Sigmoid colon (tissue), 7 donors: ENCODE results near the gene TPPP3. TPM values are rescaled to one million over a fixed set of nuclear protein-coding genes. Genes with fewer than 3 reads are reported as not detected.

ENCODE experiments used
- DNase-seq: peaks from one replicate; pipeline ENCODE4 v3.0.0-alpha.2; 2019
- H3K27ac ChIP-seq, 4 donors: fragments of 200-600 bp; sonication (generic); one replicate each; pipeline ENCODE4 v1.5.1; 2016 to 2019; ENCODE audit warnings: mild to moderate bottlenecking in 1 of 4
- H3K27me3 ChIP-seq, 3 donors: fragments of 200-600 bp; sonication (generic); one replicate each; pipeline ENCODE4 v1.5.1; 2019; ENCODE audit warnings: mild to moderate bottlenecking in 1 of 3
- H3K36me3 ChIP-seq, 4 donors: fragments of 200-600 bp; sonication (generic); one replicate each; pipeline ENCODE4 v1.5.1; 2016 to 2019
- H3K4me1 ChIP-seq, 4 donors: fragments of 200-600 bp; sonication (generic); one replicate each; pipeline ENCODE4 v1.5.1; 2017 to 2019
- H3K4me3 ChIP-seq, 4 donors: fragments of 200-600 bp; sonication (generic); one replicate each; pipeline ENCODE4 v1.5.1; 2017 to 2019; ENCODE audit warnings: mild to moderate bottlenecking in 2 of 4, moderate library complexity in 1 of 4
- H3K9me3 ChIP-seq, 4 donors: fragments of 200-600 bp in 3 of 4; sonication (generic) in 3 of 4; one replicate each; pipeline versions ENCODE4 v1.5.1 to v1.6.1; 2013 to 2019
- EP300 ChIP-seq, 4 donors: sonication (generic); formaldehyde crosslinking; IDR thresholded peaks; one replicate each; pipeline ENCODE4 v1.6.1; 2017; ENCODE audit warnings: antibody characterized with exemption in 4 of 4
- POLR2A ChIP-seq, 2 donors: fragments of 450-650 bp; IDR thresholded peaks; one replicate each; pipeline ENCODE4 v1.6.1; 2016; ENCODE audit warnings: antibody characterized with exemption in 2 of 2, mild to moderate bottlenecking in 2 of 2, moderate library complexity in 2 of 2
- POLR2AphosphoS5 ChIP-seq, 4 donors: sonication (generic); formaldehyde crosslinking; IDR thresholded peaks; one replicate each; pipeline ENCODE4 v1.6.1; 2017; ENCODE audit warnings: antibody characterized with exemption in 4 of 4
- WGBS, 2 donors: extraction: QIAGEN DNeasy Blood & Tissue Kit; methylation state at CpG; one replicate each; pipeline ENCODE4 v1.1.7; 2013; 5-methylcytosine and 5-hydroxymethylcytosine counted together
- intact Hi-C: fragments of 100-400 bp; cut with DNase I; formaldehyde crosslinking; loops from one replicate; pipeline ENCODE4 v1.15.1; 2023
- polyA plus RNA-seq, 3 donors: library from polyadenylated mRNA; stranded (reverse); fragments of 200-250 nt; gene quantifications; one replicate each; pipeline ENCODE4 v1.2.3, GENCODE V29; 2013
- total RNA-seq, 4 donors: library from RNA; depleted of rRNA; stranded (reverse); fragments of >200 nt; gene quantifications; one replicate each; pipeline ENCODE4 v1.1.0, GENCODE V29; 2016
- TF ChIP-seq, protein P1 (sequence below), 4 experiments: fragments of 450-650 bp in 3 of 4; fragments of 200-600 bp in 1 of 4; IDR thresholded peaks; one replicate each; pipeline ENCODE4 v1.5.1; 2016 to 2019; ENCODE audit warnings: antibody characterized with exemption in 4 of 4, mild to moderate bottlenecking in 3 of 4, moderate library complexity in 2 of 4
- donor health status: healthy with polysubstance abuse.
- donor health status: Bipolar disorder and iron deficiency.
- donor health status: healthy.

Gene TPPP3
- total and polyA plus RNA-seq, 7 donors, result 2.4 to 27.4 (median 13.6) TPM

DNA sequence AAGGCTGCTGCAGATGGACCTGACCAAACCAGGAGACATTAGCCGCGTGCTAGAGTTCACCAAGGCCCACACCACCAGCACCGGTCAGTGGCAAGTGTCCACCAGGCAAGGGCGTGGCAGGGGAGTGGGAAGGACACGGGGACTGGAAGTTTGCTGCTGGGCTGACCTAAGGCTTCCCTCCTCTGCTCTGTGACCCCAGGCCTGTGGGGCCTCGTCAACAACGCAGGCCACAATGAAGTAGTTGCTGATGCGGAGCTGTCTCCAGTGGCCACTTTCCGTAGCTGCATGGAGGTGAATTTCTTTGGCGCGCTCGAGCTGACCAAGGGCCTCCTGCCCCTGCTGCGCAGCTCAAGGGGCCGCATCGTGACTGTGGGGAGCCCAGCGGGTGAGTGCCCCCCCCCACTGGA lies 42.5 kb upstream of the TPPP3 start:
- Histone ChIP-seq H3K36me3 (peaks cover 0 to 42% (median 24%) of the 10 kb centered on the region in 4 donors), H3K27me3 (no peaks in the 10 kb centered on the region), H3K9me3 (no peaks in the 10 kb centered on the region), H3K27ac (no peak overlapping the region), H3K4me3 (no peak overlapping the region), H3K4me1 (peaks cover 0 to 14% (median 12%) of the 10 kb centered on the region in 4 donors)
- intact Hi-C loops, result no loop called here
- WGBS, 2 donors, result 92 to 93% methylated on average over 16 of the region's 16 CpGs
- DNase-seq, result no peak
- TF ChIP-seq POLR2AphosphoS5 (IDR thresholded peaks at IDR 0.05), result no peak
- TF ChIP-seq POLR2A (IDR thresholded peaks at IDR 0.05), result no peak
- no peak for TF ChIP-seq EP300 (IDR thresholded peaks at IDR 0.05)
- TF ChIP-seq, protein P1, sequence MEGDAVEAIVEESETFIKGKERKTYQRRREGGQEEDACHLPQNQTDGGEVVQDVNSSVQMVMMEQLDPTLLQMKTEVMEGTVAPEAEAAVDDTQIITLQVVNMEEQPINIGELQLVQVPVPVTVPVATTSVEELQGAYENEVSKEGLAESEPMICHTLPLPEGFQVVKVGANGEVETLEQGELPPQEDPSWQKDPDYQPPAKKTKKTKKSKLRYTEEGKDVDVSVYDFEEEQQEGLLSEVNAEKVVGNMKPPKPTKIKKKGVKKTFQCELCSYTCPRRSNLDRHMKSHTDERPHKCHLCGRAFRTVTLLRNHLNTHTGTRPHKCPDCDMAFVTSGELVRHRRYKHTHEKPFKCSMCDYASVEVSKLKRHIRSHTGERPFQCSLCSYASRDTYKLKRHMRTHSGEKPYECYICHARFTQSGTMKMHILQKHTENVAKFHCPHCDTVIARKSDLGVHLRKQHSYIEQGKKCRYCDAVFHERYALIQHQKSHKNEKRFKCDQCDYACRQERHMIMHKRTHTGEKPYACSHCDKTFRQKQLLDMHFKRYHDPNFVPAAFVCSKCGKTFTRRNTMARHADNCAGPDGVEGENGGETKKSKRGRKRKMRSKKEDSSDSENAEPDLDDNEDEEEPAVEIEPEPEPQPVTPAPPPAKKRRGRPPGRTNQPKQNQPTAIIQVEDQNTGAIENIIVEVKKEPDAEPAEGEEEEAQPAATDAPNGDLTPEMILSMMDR (IDR thresholded peaks at IDR 0.05), result no peak

DNA sequence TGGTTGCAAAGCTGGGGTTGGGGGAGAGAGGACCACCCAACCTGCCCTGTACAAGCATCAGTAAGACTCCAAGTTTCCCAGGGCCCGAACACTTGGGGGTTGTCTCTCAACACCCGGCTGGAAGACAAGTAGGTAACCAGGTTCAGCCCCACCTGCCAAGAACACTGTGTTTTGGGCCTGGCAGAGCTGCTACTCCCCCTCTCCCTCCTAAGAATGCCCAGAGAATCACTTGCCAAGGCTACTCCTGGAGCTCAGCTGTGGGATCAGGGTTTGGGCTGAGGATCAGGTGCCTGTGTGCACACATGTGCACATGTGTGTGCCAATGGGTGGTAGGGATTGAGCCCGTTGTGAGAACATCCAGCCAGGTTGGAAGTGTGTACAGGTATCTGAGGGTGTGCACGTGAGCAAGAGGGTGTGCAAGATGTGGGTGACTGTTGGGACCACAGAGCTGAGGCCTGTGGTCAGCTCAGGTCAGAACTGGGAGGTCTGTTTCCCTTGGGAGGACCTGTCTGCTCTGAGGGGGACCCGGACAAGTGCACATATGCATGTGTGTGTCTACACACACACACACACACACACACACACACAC lies 39.9 kb upstream of the TPPP3 start:
- no peak for DNase-seq
- TF ChIP-seq, protein P1 (IDR thresholded peaks at IDR 0.05), result no peak
- TF ChIP-seq EP300 (IDR thresholded peaks at IDR 0.05) (no peak), POLR2A (IDR thresholded peaks at IDR 0.05) (no peak), POLR2AphosphoS5 (IDR thresholded peaks at IDR 0.05) (no peak)
- Histone ChIP-seq H3K4me1 (peaks cover 0 to 25% (median 24%) of the 10 kb centered on the region in 4 donors), H3K36me3 (peaks cover 0 to 19% (median 10%) of the 10 kb centered on the region in 4 donors), H3K4me3 (no peak overlapping the region), H3K27me3 (peaks cover 6 to 17% (median 11%) of the 10 kb centered on the region in 3 donors), H3K27ac (no peak overlapping the region), H3K9me3 (no peaks in the 10 kb centered on the region)
- WGBS, 2 donors, result 60 to 86% methylated on average over 5 of the region's 5 CpGs
- intact Hi-C loops, result loop anchor here (2.0 kb wide), 1 partner anchor 22 kb away; no protein-coding TSS in a partner anchor

DNA sequence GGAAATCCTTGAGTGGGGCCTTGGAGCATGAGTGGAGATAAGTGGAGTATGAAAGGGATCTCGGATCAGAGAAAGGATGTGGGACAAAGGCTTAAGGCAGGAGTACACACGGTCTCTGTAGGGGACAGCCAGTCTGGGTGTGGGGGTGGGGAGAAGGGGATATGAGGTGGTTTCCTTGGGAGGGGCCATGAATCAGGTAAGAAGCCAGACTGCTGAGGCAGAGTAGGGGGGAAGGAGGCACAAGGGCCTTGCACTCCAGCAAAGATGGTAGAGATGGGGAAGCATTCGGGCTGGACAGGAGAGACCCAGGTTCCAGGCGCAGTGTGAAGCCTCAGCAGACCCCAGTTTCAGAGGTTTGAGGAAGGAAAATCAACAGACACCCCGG lies 39.2 kb upstream of the TPPP3 start:
- peak overlapping the region in 1 of 4 donors; percentile 48 for H3K4me3 ChIP-seq
- H3K9me3 ChIP-seq, result no peaks in the 10 kb centered on the region
- intact Hi-C loops, result loop anchor here (2.0 kb wide), 1 partner anchor 22 kb away; no protein-coding TSS in a partner anchor
- TF ChIP-seq POLR2A (IDR thresholded peaks at IDR 0.05) (no peak), POLR2AphosphoS5 (IDR thresholded peaks at IDR 0.05) (no peak), EP300 (IDR thresholded peaks at IDR 0.05) (no peak)
- TF ChIP-seq, protein P1 (IDR thresholded peaks at IDR 0.05), result no peak
- no peak overlapping the region for H3K27ac ChIP-seq
- WGBS, 2 donors, result 30 to 63% methylated on average over 5 of the region's 5 CpGs
- H3K4me1 ChIP-seq, result peaks cover 0 to 27% (median 26%) of the 10 kb centered on the region in 4 donors
- H3K36me3 ChIP-seq, result peaks cover 0 to 12% (median 3%) of the 10 kb centered on the region in 4 donors
- peaks cover 6 to 22% (median 11%) of the 10 kb centered on the region in 3 donors for H3K27me3 ChIP-seq
- DNase-seq, result no peak

DNA sequence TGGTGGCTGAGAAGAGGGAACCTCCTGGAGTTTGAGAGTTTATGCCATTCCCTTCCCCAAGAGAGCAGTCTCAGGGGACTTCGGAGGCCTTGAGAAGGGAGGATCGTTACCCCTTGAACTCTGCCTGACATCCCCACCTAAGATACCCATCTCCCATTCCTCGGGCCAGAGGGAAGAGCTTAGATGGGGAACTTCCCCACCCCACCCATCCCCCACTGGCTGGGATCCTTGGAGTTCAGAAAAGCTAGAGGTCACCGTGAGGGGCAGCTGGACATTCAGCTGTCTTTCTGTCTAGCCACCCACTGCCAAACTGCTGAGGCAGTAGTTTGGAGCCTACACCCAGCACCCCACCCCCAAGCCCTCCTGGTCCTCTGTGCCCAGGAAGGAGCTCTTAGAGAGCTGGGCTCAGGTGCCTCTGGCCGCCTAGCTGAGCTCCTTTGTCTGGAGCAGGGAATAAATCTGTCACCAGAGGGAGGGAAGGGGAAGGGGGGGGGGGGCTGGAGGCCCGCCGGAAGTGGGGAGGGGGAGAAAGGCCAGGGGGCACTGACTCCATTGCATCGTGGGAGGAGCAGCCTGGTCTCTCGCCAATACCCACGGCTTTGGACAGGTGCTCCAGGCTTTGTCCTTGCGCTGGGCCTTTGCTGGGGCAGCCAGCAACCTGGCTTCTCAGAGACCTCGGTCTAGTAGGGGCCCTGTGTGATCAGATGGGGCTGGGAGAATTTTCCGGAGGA lies 38.6 kb upstream of the TPPP3 start:
- DNase-seq, result no peak
- TF ChIP-seq, protein P1 (IDR thresholded peaks at IDR 0.05), result no peak
- no peak for TF ChIP-seq POLR2A (IDR thresholded peaks at IDR 0.05)
- no peak for TF ChIP-seq POLR2AphosphoS5 (IDR thresholded peaks at IDR 0.05)
- TF ChIP-seq EP300 (IDR thresholded peaks at IDR 0.05), result no peak
- peaks cover 6 to 25% (median 11%) of the 10 kb centered on the region in 3 donors for H3K27me3 ChIP-seq
- H3K36me3 ChIP-seq, result peaks cover 0 to 7% (median 0%) of the 10 kb centered on the region in 4 donors
- peak overlapping the region; percentile 32 to 62 (median 59) for H3K27ac ChIP-seq
- intact Hi-C loops, result loop anchor here (2.0 kb wide), 1 partner anchor 23 kb away; no protein-coding TSS in a partner anchor
- 7 to 35% methylated on average over 13 of the region's 13 CpGs for WGBS, 2 donors
- H3K4me3 ChIP-seq, result peak overlapping the region in 3 of 4 donors; percentile 48 to 55 (median 48)
- H3K4me1 ChIP-seq, result peaks cover 0 to 27% (median 26%) of the 10 kb centered on the region in 4 donors
- H3K9me3 ChIP-seq, result no peaks in the 10 kb centered on the region
